ENCODE data around the gene GTF3A. TPM values are rescaled to one million over a fixed set of nuclear protein-coding genes. Genes with fewer than 3 reads are reported as not detected.
"Not testable (repeated sequence)": the region's sequence is repeated elsewhere in the genome, so short reads cannot be mapped to it uniquely, and the experiment has no call there.

Gene GTF3A
- 106 and 125 TPM in 2 replicates for total RNA-seq

DNA sequence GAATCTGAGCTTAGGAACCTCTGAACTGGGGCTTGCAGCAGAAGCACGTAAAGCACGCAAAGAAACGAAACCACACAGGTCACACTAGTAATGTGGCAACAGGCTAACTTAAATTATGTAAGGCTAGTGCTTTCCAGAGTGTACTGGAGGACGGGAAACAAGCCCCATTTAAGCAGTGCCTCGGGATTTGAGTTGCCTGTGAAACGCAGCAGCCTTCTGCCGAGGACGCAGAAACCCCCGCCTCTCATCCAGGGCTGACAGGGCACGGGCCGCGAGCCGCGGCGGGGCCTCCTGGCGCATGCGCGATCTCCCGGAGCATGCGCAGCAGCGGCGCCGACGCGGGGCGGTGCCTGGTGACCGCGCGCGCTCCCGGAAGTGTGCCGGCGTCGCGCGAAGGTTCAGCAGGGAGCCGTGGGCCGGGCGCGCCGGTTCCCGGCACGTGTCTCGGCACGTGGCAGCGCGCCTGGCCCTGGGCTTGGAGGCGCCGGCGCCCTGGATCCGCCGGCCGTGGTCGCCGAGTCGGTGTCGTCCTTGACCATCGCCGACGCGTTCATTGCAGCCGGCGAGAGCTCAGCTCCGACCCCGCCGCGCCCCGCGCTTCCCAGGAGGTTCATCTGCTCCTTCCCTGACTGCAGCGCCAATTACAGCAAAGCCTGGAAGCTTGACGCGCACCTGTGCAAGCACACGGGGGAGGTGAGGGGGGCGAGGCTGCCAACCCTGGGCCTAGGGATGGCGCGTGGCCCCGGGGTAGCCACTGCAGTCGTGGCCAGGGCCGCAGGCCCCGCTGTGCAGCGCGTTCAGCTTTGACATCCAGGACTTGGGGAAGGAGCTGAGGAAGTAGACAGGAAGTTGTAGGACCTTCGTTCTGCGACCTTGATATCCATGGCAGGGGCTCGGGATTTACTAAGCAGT lies at the start of gene GTF3A:
Gene GTF3A (plus strand): TSS at position 374 of the 912 bp plus-strand sequence.
- peak; percentile 37 for DNase-seq (ENCODE audit: low read depth, low spot score)

DNA sequence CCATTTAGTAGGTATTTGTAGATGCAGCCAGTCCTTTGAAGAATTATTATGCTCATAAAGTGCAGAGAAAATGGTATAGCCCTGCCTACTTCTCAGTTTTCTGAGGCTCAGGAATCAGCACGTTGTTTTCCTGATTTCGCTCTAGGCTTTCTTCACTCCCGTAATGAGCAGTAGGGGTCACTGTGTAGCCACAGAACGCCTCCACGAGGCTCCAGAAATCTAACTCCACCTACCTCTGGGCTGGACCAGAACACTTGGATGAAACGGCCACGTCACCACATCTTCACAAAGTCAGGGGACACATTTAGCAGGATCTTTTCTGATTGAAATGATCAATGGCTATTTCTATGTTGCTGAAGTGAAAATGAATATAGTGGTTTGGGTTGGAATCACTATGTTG lies 49.8 kb upstream of the GTF3A start:
- peak; percentile 27 for DNase-seq (ENCODE audit: low read depth, low spot score)

DNA sequence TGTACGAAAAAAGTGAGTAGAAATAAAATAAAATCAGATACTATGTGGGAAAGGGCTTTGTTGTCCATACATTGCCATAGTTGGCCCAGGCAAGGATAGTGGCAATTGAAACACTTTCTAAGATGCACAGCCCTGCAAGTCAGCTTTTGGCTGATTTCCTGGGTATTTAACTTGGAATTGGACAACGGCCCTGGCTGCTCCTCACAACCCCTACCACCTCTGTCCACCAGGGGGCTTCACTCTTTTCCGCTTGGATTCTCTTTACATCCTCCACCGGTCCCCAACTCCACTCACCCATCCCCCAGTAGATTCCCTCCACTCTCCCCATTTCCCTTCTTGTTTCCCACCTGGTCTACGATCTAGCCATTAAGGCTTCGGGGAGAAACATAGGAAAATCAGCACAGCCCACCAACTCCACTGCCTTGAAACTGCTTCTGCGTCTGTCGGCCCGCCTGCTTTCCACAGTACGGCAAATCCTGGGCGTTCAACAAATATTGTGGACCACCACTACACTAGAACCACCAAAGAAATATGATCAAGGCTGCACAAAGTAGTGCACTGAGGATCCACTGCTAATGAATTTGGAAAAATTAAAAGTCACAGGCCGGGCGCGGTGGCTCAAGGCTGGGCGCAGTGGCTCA lies 48.6 kb upstream of the GTF3A start:
- DNase-seq (ENCODE audit: low read depth, low spot score): peak; percentile 15

DNA sequence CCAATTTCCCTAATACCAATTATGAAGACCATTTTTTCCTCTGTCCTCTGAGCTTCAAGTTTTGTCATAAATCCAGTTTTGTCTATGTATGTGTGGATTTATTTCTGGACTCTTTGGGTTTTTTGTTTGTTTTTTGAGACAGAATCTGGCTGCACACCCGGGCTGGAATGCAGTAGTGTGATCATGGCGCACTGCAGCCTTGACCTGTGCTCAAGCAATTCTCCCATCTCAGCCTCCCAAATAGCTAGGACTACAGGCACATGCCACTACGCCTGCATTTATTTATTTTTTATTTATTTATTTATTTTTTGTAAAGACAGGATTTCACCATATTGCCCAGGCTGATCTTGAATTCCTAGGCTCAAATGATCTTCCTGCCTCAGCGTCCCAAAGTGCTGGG lies 45.3 kb upstream of the GTF3A start:
- DNase-seq (ENCODE audit: low read depth, low spot score): no peak

DNA sequence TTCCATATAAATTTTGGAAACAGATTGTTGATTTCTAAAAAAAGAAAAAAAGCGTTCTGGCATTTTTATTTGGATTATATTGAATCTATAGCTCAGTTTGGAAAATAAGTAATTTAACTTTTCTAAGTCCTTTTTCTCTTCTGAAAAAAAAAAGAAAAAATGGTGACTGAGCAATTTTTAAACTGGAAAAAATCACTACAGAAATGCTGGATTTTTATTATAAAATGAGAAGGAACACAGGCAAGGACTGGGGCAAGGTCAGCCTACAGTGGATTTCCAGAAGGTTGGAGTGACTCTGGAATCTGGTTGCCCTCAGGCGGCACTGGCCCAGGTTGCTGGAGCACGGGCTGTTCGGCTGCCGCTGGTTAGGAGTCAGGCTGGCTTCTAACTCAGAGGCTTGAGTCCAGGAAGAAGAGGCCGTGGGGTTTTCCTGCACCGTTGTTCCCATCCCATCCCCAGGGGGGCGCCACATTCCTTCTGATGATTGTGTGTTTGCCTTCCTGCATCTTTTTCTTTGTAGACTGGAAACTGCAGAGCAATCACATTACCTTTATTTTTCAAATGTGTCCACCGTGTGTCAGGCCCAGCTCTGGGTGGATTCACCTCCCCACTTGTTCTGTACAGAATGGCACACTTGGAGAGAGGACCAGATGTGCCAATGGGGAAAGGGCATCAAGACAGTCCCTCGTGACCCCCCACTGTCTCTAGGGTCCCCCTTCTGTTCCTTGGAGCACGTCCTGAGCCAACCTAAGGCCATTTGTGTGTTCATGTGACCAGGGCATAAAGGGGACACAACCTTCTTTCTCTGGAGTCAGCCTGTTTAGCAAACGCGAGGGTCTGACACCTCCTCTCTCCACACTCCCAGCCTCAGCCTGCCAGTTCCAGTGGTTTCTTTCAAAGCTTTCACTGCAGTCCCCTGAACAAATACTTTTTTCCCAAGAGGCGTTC lies 44.5 kb upstream of the GTF3A start:
- DNase-seq (ENCODE audit: low read depth, low spot score): no peak

DNA sequence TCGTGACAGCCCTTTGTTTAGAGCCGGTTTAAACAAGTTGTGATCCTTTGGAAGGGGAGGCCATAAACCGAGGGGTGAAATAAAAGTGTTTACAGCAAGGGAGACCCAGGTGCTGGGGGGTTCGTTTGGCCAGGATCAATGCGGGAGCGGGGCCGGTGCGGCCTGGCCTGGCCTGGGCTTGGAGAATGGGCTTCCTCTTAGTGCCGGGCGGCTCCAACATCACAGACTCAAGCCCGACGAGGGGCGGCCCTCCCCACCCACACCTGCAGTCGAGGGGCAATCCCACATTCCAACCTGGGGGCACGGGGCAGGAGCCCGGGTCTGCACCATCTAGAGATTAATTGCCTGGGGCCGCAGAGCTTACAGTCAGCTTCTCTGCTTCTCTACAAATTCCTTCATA lies 42.8 kb upstream of the GTF3A start:
- DNase-seq (ENCODE audit: low read depth, low spot score): no peak

DNA sequence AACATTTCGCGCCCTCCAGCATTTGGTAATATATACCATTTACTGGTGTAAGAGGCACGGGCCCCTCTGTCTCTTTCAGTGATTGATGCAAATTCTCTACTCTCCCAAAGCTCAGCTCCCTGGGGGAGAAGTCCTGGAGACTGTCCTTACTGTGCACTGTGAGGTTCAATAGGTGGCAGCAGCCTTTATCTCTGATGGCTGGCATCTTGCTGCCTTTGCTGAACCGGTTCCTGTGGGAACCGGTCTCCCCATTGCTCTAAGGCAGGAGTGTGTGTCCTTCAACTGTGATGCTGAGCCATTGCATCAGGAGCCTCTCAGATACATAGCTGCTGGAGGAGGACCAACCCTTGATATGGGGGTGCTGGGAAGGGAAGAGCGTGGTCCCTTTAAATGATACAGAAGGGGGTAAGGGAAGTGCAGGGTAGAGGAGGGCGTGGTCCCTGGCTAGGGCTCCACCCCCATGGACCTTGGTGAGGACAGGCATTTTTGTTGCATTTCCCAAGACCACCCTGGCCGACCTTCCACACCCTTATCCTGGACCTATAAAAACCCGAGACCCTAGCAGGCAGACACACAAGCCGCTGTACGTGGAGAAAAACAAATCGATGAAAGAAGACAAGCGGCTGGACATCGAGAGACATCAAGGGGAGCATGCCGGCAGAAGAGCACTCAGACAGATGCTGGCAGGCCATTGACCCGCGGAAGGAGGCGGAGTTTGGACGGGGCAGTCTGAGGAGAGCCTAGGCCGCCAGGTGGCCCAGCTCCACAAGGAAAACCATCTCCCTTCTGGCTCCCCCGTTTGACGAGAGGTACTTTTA lies 41.1 kb upstream of the GTF3A start:
- DNase-seq (ENCODE audit: low read depth, low spot score): no peak

DNA sequence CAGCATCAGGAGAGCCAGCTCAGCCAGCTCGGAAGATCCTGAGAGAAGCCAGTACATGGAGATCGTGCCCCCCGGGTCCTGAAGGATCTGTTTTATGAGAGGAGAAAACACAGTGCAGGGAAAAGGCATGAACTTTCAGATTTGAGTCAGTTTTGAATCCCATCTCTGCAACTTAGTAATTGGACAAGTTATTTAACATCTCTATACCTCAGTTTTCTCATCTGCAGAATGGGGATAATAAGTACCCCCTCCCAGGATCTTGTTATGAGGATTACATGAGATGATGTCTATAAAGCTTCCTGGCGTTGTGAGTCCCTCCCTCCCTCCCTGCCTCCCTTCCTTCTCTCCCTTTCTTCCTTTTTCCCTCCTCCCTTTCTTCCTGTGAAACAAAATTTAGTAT lies 40.1 kb upstream of the GTF3A start:
- no peak for DNase-seq (ENCODE audit: low read depth, low spot score)

DNA sequence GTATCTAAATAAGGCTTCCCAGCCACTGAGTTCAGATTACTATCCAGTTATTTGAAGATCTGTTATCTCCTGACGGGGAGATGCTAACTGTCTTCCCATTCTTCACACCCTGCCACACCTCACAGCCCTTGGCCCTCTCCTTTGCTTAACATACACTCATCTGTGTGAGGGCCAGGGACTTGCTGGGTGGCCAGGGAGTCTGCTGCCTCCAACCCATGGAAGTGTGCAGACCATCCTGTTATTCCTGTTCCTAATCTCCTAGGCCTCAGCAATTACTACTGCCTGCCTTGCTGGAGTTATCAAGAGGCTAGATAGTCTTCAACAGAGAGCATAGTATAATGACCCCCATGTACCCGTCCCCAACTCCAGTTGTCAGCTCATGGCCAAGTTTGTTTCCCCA lies 36.2 kb upstream of the GTF3A start:
- DNase-seq (ENCODE audit: low read depth, low spot score): no peak

DNA sequence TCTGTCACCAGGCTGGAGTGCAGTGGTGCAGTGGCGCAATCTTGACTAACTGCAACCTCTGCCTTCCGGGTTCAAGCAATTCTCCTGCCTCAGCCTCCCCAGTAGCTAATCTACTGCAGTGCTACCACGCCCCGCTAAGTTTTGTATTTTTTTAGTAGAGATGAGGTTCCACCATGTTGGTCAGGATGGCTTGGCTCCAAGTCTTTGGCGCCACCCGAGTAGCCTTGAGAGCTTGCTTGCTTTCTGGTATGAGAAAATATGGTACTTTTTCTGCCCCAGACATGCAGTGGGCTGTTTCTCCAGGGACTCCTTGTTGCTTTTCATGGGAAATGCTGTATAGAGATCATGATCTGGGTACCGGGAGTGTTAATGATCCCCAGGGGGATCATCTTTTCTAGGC lies 34.5 kb upstream of the GTF3A start:
- DNase-seq (ENCODE audit: low read depth, low spot score): no peak

DNA sequence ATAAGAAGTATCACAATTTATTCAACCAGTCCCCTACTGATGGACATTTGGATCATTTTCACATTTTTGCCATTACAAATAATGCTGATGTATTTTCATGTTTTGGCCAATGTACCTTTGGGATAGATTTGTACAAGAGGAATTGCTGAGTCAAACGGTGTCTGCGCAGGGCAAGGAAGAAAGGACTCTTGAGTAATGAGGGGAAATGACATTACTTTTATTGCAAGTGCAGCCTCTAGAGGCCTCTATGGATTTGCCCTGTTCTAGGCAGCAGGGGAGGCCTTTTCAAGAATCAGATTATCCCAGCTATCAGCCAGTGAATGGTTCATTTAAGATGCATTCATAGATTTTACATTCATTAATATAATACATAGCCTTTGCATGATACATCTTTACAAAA lies 32.9 kb upstream of the GTF3A start:
- no peak for DNase-seq (ENCODE audit: low read depth, low spot score)

DNA sequence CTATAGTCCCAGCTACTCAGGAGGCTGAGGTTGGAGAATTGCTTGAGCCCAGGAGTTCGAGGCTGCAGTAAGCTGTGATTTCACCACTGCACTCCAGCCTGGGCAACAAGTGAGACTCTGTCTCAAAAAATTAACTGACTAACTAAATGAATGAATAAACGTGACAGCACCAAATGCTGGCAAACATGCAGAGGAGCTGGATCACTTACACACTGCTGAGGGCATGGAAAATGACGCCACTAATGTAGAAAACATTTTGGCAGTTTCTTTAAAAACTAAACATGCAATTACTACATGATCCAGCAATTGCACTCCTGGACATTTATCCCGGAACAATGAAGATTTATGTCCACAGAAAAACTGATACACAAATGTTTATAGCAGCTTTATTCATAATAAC lies 31.3 kb upstream of the GTF3A start:
- DNase-seq (ENCODE audit: low read depth, low spot score): no peak

DNA sequence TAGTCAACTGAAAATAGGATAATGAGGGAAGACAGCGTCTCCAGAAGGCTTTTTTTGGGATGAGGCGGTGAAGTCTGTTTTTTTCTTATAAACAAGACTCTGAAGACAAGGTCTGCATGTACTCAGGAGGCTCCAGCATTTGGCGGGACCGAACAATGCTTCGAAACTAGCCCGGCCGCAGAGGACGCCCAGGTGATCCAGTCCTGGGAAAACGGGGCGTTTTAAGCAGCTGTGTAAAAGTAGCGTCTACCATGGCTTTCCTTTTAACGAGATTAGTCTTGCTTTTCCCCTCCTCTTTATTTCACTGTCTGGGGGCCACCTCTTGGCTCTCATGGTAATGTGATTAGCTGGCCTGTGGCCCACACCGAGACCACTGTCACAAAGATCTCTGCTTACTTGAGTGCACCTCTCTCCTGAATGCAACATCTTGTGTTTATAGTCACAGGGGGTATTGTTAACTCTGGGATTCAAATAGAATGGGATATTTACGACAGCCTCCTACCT lies 29.4 kb upstream of the GTF3A start:
- no peak for DNase-seq (ENCODE audit: low read depth, low spot score)

DNA sequence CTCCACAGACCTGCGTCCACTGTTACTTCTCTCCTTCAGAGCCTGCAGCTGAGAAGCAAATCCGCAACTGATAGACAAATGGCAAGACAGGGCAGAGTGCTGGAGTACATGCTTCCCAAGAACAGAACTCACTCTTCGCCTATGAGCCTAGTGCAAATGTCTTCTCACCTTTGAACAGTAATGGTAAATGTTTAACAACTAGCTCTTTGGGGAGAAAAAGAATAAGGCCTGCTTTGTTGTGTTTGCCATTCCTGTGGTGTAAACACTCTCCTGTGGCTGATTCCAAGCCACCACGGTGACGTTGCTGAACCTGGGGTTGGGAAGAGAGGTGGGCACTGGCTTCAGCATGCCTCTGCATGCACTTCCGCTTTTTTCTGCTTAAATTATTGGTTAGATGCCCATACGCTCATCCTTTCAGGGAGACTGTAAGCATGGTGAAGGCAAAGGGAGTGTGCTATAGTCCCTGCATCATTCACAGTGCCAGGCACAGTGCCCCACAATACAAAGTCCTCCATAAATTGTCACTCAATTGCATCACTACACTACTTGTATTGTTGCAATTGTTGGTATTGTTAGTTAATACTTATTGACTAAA lies 28.1 kb upstream of the GTF3A start:
- no peak for DNase-seq (ENCODE audit: low read depth, low spot score)

DNA sequence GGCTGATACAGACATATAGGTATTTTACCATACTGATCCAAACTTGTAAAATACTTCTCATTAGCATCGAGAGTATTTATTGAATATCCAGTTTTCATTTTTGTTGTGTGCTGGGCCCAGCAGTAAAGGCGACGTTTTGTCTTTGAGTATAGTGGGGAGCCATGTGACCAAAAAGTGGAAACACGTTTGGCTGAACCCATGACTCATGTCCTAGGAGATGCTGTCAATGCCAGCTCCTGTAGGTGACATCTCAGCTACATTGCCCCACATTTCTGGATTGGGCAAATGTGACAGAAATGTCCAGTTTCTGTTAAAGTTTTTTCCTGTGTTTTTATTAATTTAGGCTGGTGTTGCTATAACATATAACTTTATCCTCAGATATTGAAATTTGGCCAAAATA lies 26.1 kb upstream of the GTF3A start:
- DNase-seq (ENCODE audit: low read depth, low spot score): no peak

DNA sequence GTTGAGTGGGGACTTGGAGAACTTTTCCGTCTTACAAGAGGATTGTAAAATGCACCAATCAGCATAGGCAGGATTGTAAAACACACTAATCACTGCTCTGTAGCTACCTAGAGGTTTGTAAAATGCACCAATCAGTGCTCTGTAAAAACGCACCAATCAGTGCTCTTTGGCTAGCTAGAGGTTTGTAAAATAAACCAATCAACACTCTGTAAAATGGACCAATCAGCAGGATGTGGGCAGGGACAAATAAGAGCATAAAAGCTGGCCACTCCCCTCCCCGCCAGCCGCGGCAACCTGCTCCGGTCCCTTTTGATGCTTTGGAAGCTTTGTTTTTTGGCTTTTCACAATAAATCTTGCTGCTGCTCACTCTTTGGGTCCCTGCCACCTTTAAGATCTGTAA lies 24.0 kb upstream of the GTF3A start:
- not testable (repeated sequence) for DNase-seq (ENCODE audit: low read depth, low spot score)

DNA sequence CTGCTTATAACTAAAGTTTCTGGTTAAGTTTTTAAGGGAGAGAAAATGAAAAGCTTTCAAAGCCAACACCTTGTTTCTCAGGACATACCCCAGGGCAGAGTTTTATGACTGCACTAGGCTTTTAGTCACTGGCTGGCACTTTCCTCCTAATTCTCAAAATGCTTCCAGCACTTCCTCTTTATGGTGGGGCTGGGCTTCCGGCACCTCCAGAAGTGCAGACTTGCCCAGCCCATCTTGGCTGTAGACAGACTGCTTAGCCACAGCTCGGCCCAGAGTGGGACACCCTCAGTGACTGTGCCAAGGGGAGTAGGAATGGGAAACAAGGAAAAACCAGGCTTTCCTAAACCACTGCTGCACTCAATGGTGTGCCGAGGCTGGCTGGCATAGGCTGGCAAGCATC lies 23.2 kb upstream of the GTF3A start:
- DNase-seq (ENCODE audit: low read depth, low spot score): no peak

DNA sequence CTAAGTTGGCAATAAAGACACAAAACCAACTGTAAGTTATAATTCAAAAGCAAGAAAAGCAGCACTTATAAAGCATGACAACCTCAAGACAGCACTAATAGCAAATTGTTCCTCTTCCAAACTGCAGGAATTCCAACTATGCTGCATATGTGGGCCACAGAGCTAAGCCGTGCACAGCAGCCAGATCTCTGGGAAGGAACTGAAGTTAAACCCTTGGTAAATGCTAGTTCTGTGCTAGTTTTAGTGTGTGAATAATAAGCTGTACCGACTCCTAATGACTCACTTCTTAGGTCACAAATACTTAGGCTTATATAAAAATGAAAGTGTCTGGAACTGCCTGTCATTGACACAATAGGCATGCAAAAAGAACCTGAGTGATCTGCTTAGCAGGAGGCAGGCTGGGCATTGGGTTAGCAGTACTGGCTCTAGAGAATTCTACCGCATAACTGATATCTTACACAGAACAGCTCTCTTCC lies 21.2 kb upstream of the GTF3A start:
- DNase-seq (ENCODE audit: low read depth, low spot score): no peak

DNA sequence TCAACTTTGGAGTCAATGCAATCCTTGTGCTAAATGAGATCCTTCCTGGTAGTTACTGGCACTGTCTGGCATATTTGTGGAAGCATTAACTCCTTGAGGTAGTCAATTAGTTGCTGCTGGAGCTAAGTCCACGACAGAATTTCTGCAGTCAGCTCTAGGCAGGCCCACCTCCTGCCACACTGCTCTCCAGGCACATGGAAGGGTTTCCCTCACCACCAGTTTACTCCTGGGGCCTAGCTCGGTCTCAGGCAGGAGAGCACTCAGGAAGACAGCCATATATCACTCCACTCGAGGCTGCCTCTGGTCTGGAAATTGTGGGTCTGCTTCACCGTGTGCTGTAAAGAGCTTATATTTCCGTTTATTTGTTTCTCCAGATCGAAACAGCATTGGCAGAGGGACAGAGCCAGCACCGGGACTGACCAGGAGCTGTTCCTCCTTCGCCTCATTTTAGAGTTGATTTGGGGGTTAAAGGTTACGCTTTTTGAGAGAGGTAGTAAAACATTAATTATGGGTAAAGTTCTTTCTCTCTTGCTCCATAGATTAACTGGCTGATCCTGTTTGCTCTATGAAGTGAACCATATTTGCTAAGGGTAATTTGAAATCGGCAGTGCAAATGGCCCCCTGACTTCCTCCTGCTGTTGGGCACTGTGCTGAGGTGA lies 20.6 kb upstream of the GTF3A start:
- no peak for DNase-seq (ENCODE audit: low read depth, low spot score)

DNA sequence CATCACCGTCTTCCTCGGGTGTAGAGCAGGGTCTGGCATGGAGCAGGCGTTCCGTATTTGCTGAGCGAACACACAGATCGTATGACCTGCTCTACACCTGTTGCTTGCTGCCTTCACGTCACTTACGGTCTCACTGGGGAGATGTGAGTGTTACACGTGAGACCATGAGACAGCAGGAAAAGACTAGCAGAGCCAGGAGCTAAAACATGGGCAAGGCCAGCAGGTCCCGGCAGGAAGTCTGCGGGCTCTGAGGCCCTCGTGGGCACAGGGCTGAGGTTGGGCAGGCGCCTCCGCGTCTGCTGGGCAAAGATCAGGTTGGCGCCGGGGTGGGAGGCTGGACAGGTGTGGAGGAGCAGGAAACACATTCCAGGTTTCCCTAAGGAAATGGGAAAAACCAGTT lies 19.7 kb upstream of the GTF3A start:
- no peak for DNase-seq (ENCODE audit: low read depth, low spot score)

All from pulmonary artery endothelial cell (primary cell).